Measurements from ENCODE around the gene UBE2H.
"Not testable (repeated sequence)": the region's sequence is repeated elsewhere in the genome, so short reads cannot be mapped to it uniquely, and the experiment has no call there.

Gene UBE2H

DNA sequence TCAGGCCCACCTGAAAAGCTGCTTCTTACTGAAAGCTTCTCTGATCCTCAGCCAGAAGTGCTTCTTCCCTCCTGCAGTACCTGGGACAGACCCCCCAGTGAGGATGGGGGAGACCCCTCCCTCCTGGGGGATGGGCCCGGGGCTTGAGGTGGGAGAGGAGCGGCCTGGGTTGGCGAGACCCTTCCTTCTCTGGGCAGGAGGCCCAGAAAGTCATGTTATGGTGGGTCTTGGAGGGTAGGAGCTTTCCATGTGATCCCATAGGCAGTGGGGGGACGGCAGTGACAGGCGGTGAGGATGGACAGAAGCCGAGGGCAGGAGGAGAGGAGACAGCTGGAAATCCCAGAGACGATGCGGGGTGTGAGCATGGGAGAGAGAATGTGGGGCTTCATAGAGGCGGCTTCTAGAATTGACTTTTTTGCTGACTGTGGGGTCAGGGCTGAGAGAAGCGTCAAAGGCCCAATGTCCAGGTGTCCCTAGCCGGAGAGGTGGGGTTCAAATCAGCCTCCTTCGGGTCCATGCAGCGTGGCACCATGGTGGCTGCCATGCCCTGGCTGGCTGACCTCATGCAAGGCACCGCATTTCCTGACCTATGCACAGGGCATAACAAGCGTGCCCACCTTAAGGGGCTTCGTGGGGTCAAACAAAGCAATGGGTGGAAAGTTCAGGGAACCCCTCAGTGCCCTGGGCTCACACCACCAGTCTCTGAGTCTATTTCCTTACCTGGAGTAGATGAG, 154.0 kb downstream of the UBE2H start:
- Histone ChIP-seq H3K36me3 (ENCODE audit: insufficient read depth, insufficient read length, low read length) (no peaks in the 10 kb centered on the region), H3K9ac (ENCODE audit: insufficient read length, low read depth) (no peak overlapping the region), H3K27me3 (ENCODE audit: insufficient read depth, insufficient read length) (no peaks in the 10 kb centered on the region), H3K4me3 (ENCODE audit: insufficient read length, low read depth) (no peak overlapping the region), H3K4me1 (ENCODE audit: insufficient read depth, insufficient read length) (peaks cover 9% of the 10 kb centered on the region), H3K9me3 (ENCODE audit: insufficient read depth, low read length) (no peaks in the 10 kb centered on the region)
- no peak for TF ChIP-seq SUZ12 (IDR thresholded peaks at IDR 0.05; ENCODE audit: extremely low read depth, insufficient read depth, insufficient read length)
- TF ChIP-seq YY1 (IDR thresholded peaks at IDR 0.05; ENCODE audit: insufficient read depth, insufficient read length): no peak
- TF ChIP-seq ZNF274 (IDR thresholded peaks at IDR 0.05; ENCODE audit: low read depth, low read length): no peak
- DNase-seq (ENCODE audit: low read depth, low spot score): no peak

DNA sequence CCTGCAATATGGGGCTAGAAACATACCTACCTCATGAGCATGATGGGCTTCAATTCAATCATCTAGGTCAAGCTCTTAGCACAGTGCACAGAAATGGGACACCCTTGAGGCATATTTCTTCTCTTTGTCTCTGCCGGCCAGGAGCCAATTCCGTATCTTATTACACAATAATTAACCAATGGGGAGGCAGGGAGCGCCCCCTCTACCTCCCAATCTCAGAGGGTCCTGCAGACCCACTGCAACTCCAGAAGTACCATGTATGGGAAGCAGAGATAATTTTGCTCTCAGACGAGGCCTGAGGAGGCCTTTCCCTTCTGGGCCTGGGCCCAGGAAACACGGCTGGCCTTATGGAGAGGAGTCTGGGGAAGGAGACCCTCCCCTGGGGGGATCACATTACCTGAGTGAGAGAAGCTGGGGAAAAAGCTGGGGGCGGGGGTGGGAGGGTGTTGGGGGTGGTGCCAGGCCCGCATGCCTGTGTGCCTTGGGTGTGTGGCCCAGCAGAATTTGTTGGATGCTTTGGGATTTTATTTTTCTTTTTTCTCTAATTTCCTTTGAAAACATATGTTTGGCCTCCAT, 155.5 kb downstream of the UBE2H start:
- Histone ChIP-seq H3K9me3 (ENCODE audit: insufficient read depth, low read length) (no peaks in the 10 kb centered on the region), H3K4me3 (ENCODE audit: insufficient read length, low read depth) (no peak overlapping the region), H3K9ac (ENCODE audit: insufficient read length, low read depth) (no peak overlapping the region), H3K36me3 (ENCODE audit: insufficient read depth, insufficient read length, low read length) (no peaks in the 10 kb centered on the region), H3K27me3 (ENCODE audit: insufficient read depth, insufficient read length) (no peaks in the 10 kb centered on the region), H3K4me1 (ENCODE audit: insufficient read depth, insufficient read length) (peaks cover 11% of the 10 kb centered on the region)
- no peak for DNase-seq (ENCODE audit: low read depth, low spot score)
- TF ChIP-seq ZNF274 (IDR thresholded peaks at IDR 0.05; ENCODE audit: low read depth, low read length) (no peak), SUZ12 (IDR thresholded peaks at IDR 0.05; ENCODE audit: extremely low read depth, insufficient read depth, insufficient read length) (no peak), YY1 (IDR thresholded peaks at IDR 0.05; ENCODE audit: insufficient read depth, insufficient read length) (no peak)

DNA sequence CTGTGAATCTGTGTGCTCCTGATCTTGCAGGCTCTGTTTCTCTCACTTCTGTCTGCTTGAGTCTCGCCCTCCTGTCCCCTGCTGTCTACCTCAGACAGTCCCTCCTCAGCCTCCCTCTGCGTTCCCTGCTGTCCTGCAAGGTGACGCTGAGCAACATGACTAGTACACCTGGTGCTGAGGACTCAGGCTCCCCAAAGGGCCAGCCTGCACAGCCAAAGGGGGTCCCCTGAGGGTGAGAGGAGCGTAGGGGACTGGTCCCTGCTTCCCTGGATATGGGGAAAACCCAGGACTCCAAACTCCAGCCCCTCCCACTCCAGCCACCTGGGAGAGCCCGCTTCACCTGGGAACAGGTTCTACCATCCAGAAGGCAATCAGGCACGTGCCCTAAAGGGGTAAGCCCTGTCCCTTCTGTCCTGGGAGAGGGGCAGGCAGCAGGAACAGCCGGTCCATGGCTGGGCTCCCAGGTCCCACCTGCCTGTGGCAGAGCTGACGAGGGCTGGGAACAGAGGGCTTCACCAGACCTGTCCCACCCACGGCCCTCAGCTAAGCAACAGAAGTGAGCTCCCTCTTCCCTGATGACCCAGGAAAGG, 156.5 kb downstream of the UBE2H start:
- peak overlapping the region; percentile 32 for H3K9ac ChIP-seq (ENCODE audit: insufficient read length, low read depth)
- no peak for TF ChIP-seq SUZ12 (IDR thresholded peaks at IDR 0.05; ENCODE audit: extremely low read depth, insufficient read depth, insufficient read length)
- TF ChIP-seq YY1 (IDR thresholded peaks at IDR 0.05; ENCODE audit: insufficient read depth, insufficient read length): no peak
- TF ChIP-seq ZNF274 (IDR thresholded peaks at IDR 0.05; ENCODE audit: low read depth, low read length): no peak
- H3K36me3 ChIP-seq (ENCODE audit: insufficient read depth, insufficient read length, low read length): no peaks in the 10 kb centered on the region
- peaks cover under 1% of the 10 kb centered on the region for H3K27me3 ChIP-seq (ENCODE audit: insufficient read depth, insufficient read length)
- peaks cover 9% of the 10 kb centered on the region for H3K4me1 ChIP-seq (ENCODE audit: insufficient read depth, insufficient read length)
- DNase-seq (ENCODE audit: low read depth, low spot score): no peak
- no peaks in the 10 kb centered on the region for H3K9me3 ChIP-seq (ENCODE audit: insufficient read depth, low read length)
- no peak overlapping the region for H3K4me3 ChIP-seq (ENCODE audit: insufficient read length, low read depth)

DNA sequence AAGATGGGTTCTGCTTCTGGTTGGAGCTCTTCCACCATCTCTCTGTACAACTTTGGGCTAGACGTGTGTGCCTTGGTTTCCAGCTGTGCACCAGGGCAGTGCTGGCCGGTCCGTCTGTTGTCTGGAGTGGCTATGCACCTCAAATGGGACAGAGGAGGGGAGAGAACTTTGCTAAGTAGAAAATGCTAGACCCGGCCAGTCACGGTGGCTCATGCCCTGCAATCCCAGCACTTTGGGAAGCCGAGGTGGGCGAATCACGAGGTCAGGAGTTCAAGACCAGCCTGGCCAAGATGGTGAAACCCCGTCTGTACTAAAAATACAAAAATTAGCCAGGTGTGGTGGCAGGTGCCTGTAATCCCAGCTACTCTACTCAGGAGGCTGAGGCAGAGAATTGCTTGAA, 158.3 kb downstream of the UBE2H start:
- not testable (repeated sequence) for H3K4me3 ChIP-seq (ENCODE audit: insufficient read length, low read depth); H3K4me1 ChIP-seq (ENCODE audit: insufficient read depth, insufficient read length); DNase-seq (ENCODE audit: low read depth, low spot score); H3K36me3 ChIP-seq (ENCODE audit: insufficient read depth, insufficient read length, low read length); H3K9me3 ChIP-seq (ENCODE audit: insufficient read depth, low read length); H3K9ac ChIP-seq (ENCODE audit: insufficient read length, low read depth)
- peaks cover 17% of the 10 kb centered on the region for H3K27me3 ChIP-seq (ENCODE audit: insufficient read depth, insufficient read length)

DNA sequence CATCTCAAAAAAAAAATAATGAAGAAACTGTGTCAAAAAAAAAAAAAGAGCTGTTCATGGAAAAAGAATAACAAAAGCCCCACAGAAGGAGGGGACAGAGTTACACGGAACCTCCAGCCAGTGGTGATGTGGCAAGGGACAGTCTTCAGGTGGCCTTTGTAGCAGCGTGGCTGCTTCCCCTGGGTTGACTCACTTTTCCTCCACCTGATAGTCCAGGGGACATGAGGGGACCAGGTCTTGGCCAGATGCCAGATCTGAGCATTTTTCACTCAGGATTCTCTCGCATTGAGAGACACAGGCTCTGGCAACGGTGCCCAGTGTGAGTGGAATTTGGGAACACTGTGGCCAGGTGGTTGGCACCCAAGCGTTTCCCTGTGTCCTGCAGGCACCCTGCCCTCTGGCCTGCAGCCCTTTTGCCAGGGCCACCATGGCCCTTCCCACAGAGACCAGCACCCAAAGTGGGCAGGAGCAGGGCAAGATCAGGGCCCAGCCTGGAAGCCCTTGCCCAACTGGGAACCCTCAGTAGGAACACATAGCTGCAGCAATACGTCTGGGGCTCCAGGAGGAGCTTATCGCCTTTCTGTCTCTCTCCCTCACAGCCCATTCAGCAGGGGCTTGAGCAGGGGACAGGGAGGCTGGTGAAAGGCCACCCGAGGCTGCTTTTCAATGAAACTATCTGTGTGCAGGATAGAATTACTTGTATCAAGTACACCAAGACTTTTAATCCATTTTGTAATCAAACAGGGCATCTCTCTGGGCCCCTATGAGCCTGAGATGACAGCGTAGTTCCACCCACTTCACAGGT, 159.1 kb downstream of the UBE2H start:
- H3K27me3 ChIP-seq (ENCODE audit: insufficient read depth, insufficient read length): peaks cover 25% of the 10 kb centered on the region
- DNase-seq (ENCODE audit: low read depth, low spot score): no peak
- no peak overlapping the region for H3K4me3 ChIP-seq (ENCODE audit: insufficient read length, low read depth)
- no peak overlapping the region for H3K9ac ChIP-seq (ENCODE audit: insufficient read length, low read depth)
- peaks cover 6% of the 10 kb centered on the region for H3K4me1 ChIP-seq (ENCODE audit: insufficient read depth, insufficient read length)
- H3K36me3 ChIP-seq (ENCODE audit: insufficient read depth, insufficient read length, low read length): no peaks in the 10 kb centered on the region
- no peaks in the 10 kb centered on the region for H3K9me3 ChIP-seq (ENCODE audit: insufficient read depth, low read length)
- no peak for TF ChIP-seq ZNF274 (IDR thresholded peaks at IDR 0.05; ENCODE audit: low read depth, low read length)
- TF ChIP-seq SUZ12 (IDR thresholded peaks at IDR 0.05; ENCODE audit: extremely low read depth, insufficient read depth, insufficient read length): no peak
- TF ChIP-seq YY1 (IDR thresholded peaks at IDR 0.05; ENCODE audit: insufficient read depth, insufficient read length): no peak

DNA sequence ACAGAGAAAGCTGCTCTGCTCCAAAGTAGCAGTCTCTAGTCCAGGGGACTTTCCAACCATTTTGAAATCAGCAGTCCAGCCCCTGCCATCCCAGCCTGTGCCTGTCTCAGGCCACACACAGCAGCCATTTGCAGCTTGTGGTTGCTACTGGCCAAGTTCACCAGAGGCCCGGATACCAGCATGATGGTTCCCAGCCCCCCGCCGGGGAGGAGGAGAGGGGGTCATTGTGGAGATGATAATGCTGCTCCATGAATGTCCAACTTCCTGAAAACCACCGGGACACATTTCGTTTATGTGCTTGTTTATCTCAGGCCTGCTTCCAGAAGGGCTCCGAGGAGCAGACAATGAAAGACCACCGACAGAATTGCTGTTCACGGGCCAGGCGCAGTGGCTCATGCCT, 160.0 kb downstream of the UBE2H start:
- H3K36me3 ChIP-seq (ENCODE audit: insufficient read depth, insufficient read length, low read length): no peaks in the 10 kb centered on the region
- peaks cover 33% of the 10 kb centered on the region for H3K27me3 ChIP-seq (ENCODE audit: insufficient read depth, insufficient read length)
- TF ChIP-seq ZNF274 (IDR thresholded peaks at IDR 0.05; ENCODE audit: low read depth, low read length): no peak
- TF ChIP-seq SUZ12 (IDR thresholded peaks at IDR 0.05; ENCODE audit: extremely low read depth, insufficient read depth, insufficient read length): no peak
- TF ChIP-seq YY1 (IDR thresholded peaks at IDR 0.05; ENCODE audit: insufficient read depth, insufficient read length): no peak
- DNase-seq (ENCODE audit: low read depth, low spot score): no peak
- H3K4me3 ChIP-seq (ENCODE audit: insufficient read length, low read depth): no peak overlapping the region
- H3K4me1 ChIP-seq (ENCODE audit: insufficient read depth, insufficient read length): peaks cover 6% of the 10 kb centered on the region
- H3K9me3 ChIP-seq (ENCODE audit: insufficient read depth, low read length): no peaks in the 10 kb centered on the region
- no peak overlapping the region for H3K9ac ChIP-seq (ENCODE audit: insufficient read length, low read depth)

DNA sequence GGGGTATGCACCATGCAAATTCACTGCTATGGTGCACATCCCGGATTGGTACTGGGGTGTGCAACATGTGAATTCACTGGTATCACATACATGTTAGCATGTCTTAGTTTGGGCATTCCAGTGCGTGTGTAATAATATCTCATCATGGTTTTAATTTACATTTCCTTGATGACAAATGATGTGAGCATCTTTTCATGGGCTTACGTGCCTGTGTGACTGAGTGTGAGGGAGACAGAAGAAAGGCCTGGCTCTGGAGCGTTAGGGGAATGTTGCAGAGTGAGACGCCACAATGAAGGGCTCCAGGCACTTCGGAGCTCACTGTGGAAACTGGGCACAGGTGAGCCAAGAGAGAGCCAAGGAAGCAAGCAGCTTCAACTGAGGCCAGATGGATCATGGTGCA, 162.6 kb downstream of the UBE2H start:
- no peaks in the 10 kb centered on the region for H3K36me3 ChIP-seq (ENCODE audit: insufficient read depth, insufficient read length, low read length)
- TF ChIP-seq YY1 (IDR thresholded peaks at IDR 0.05; ENCODE audit: insufficient read depth, insufficient read length): no peak
- no peak for TF ChIP-seq ZNF274 (IDR thresholded peaks at IDR 0.05; ENCODE audit: low read depth, low read length)
- no peak for TF ChIP-seq SUZ12 (IDR thresholded peaks at IDR 0.05; ENCODE audit: extremely low read depth, insufficient read depth, insufficient read length)
- H3K4me3 ChIP-seq (ENCODE audit: insufficient read length, low read depth): no peak overlapping the region
- no peaks in the 10 kb centered on the region for H3K9me3 ChIP-seq (ENCODE audit: insufficient read depth, low read length)
- H3K4me1 ChIP-seq (ENCODE audit: insufficient read depth, insufficient read length): peaks cover 4% of the 10 kb centered on the region
- peaks cover 59% of the 10 kb centered on the region for H3K27me3 ChIP-seq (ENCODE audit: insufficient read depth, insufficient read length)
- H3K9ac ChIP-seq (ENCODE audit: insufficient read length, low read depth): no peak overlapping the region
- no peak for DNase-seq (ENCODE audit: low read depth, low spot score)

Measured in NT2/D1 (cell line).